GM12892 (cell line): ENCODE results near the gene HORMAD1.

ENCODE experiments used
- POLR2A ChIP-seq: IDR thresholded peaks from 2 replicates; pipeline ENCODE4 v1.6.1; 2011; ENCODE audit warnings: low read depth, low read length, control low read depth
- POLR2AphosphoS5 ChIP-seq: IDR thresholded peaks from 2 replicates; pipeline ENCODE4 v1.6.1; 2011; ENCODE audit warnings: low read depth, low read length, control low read depth
- TAF1 ChIP-seq: IDR thresholded peaks from 2 replicates; pipeline ENCODE4 v1.6.1; 2011; ENCODE audit warnings: low read depth, mild to moderate bottlenecking, control low read depth, low read length, borderline replicate concordance

DNA sequence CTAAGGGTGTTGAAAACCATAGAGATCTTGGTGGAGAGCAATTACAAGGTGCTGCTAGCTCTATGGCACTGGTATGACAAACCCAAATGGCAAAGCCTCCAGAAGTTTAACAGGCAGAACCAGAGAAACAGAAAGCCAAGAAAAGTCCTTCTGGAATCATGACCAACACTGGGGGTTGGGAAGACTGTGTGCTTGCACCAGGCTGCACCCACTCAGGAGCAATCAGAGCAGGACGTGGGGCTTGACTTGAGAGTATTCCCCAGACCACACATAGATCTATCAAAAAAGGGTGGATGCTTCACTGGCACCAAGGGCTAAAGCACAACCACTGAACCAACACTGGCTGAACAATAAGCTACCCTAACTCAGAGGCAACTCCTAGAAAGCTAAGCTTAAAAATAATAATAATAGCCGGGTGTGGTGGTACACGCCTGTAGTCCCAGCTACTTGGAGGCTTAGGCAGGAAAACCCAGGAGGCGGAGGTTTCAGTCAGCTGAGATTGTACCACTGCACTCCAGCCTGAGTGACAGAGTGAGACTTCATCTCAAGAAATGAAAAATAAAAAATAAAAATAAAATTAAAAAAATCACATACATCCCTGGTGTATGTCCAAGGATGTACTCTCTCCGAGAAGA is 71.1 kb downstream of the HORMAD1 start:
- TF ChIP-seq POLR2A, result no peak
- TF ChIP-seq POLR2AphosphoS5, result no peak
- no peak for TF ChIP-seq TAF1
